NCI-H2196 treated with DMSO at 0.1 percent for 48 hours (cell line): ENCODE data around the gene ARHGDIG.
"Not testable (repeated sequence)": the region's sequence is repeated elsewhere in the genome, so short reads cannot be mapped to it uniquely, and the experiment has no call there.

ENCODE experiments used
- DNase-seq: peaks from one replicate; lab custom pipeline; 2025; ENCODE audit not compliant: unreplicated experiment; lab: John Stamatoyannopoulos, UW

ARHGDIG gene

GRCh38 chr16:280552-280951 lies at the start of gene ARHGDIG:
Gene ARHGDIG (plus strand): TSS chr16:280591. CDS start chr16:280681, 90 bp downstream.
- no peak for DNase-seq

- DNase-seq = no peak
These were observed 49.4 kb upstream of the ARHGDIG start for GRCh38 chr16:230949-231348.

GRCh38 chr16:234468-235305 lies 45.7 kb upstream of the ARHGDIG start, which contains the start of gene FAM234A:
Gene FAM234A (plus strand): TSS chr16:234821. CDS start chr16:254414, 19,593 bp downstream.
- peak; percentile 88 for DNase-seq

- no peak for DNase-seq
These were observed 40.5 kb upstream of the ARHGDIG start for GRCh38 chr16:239948-240277.

GRCh38 chr16:240559-240958 lies 39.8 kb upstream of the ARHGDIG start:
- DNase-seq = no peak

GRCh38 chr16:242281-242680 lies 38.1 kb upstream of the ARHGDIG start:
- no peak for DNase-seq

GRCh38 chr16:243348-243747 lies 37.0 kb upstream of the ARHGDIG start:
- no peak for DNase-seq

GRCh38 chr16:245105-245504 lies 35.3 kb upstream of the ARHGDIG start:
- no peak for DNase-seq

GRCh38 chr16:247027-247426 lies 33.4 kb upstream of the ARHGDIG start:
- DNase-seq = no peak

- no peak for DNase-seq
These were observed 31.0 kb upstream of the ARHGDIG start for GRCh38 chr16:249431-249830.

- DNase-seq = no peak
These were observed 27.7 kb upstream of the ARHGDIG start for GRCh38 chr16:252366-253337.

- DNase-seq = no peak
These were observed 26.6 kb upstream of the ARHGDIG start for GRCh38 chr16:253833-254232.

GRCh38 chr16:254461-254860 lies 25.9 kb upstream of the ARHGDIG start:
- DNase-seq = no peak

- no peak for DNase-seq
These were observed 25.2 kb upstream of the ARHGDIG start for GRCh38 chr16:255183-255582.

GRCh38 chr16:258091-258490 lies 22.3 kb upstream of the ARHGDIG start:
- DNase-seq = not testable (repeated sequence)

GRCh38 chr16:259226-259625 lies 21.2 kb upstream of the ARHGDIG start:
- no peak for DNase-seq

- DNase-seq = no peak
These were observed 20.6 kb upstream of the ARHGDIG start for GRCh38 chr16:259814-260253.

- no peak for DNase-seq
These were observed 20.1 kb upstream of the ARHGDIG start for GRCh38 chr16:260326-260725.

- DNase-seq = no peak
These were observed 19.2 kb upstream of the ARHGDIG start for GRCh38 chr16:261031-261691.

GRCh38 chr16:262121-262745 lies 18.2 kb upstream of the ARHGDIG start:
- DNase-seq = no peak
